ENCODE data around the gene DCBLD1.

Gene DCBLD1

GRCh38 chr6:117547688-117548621 is 65.5 kb downstream of the DCBLD1 start:
- Histone ChIP-seq H3K27ac (ENCODE audit: low read depth, low read length) (no peak overlapping the region), H3K36me3 (ENCODE audit: control insufficient read depth, insufficient read depth, low read length) (0 out of 2 replicates have a peak, but pooled peaks cover 4% of the 10 kb centered on the region), H3K4me1 (ENCODE audit: control insufficient read depth, insufficient read depth, low read length) (peaks cover 24% of the 10 kb centered on the region), H3K9ac (ENCODE audit: low read depth, low read length) (no peak overlapping the region), H3K4me3 (ENCODE audit: low read depth, low read length) (no peak overlapping the region), H3K27me3 (ENCODE audit: control insufficient read depth, insufficient read depth, low read length) (no peaks in the 10 kb centered on the region), H3K9me3 (ENCODE audit: control insufficient read depth, insufficient read depth, low read length) (no peaks in the 10 kb centered on the region)

DNA sequence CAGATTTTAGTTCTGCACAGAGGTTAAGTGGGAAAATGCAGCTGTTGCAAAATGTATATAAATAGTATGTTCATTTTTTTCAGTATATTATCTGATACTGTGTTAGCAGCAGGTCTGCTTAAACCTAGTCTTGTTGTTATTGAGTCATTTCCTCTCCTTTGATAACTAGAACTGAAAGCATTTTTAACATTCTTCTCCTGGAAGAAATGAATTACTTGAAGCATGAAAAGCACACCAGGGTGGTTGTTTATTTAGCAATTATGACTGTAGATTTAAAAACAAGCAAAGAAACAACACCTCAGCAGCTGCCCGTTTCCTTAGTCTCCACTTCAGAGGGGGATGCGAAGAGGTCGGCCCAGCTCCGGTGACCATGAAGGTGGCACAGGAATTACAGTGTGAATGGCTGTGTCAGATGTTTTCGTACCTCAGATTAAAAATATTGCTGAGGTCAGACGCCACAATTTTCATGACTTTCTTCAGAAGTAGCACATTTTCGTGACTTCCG is 66.4 kb downstream of the DCBLD1 start:
- H3K36me3 ChIP-seq (ENCODE audit: control insufficient read depth, insufficient read depth, low read length), result 0 out of 2 replicates have a peak, but pooled peaks cover 4% of the 10 kb centered on the region
- no peaks in the 10 kb centered on the region for H3K27me3 ChIP-seq (ENCODE audit: control insufficient read depth, insufficient read depth, low read length)
- H3K4me1 ChIP-seq (ENCODE audit: control insufficient read depth, insufficient read depth, low read length), result peaks cover 24% of the 10 kb centered on the region
- peak overlapping the region; percentile 31 for H3K27ac ChIP-seq (ENCODE audit: low read depth, low read length)
- H3K9me3 ChIP-seq (ENCODE audit: control insufficient read depth, insufficient read depth, low read length), result no peaks in the 10 kb centered on the region
- H3K4me3 ChIP-seq (ENCODE audit: low read depth, low read length), result no peak overlapping the region
- no peak overlapping the region for H3K9ac ChIP-seq (ENCODE audit: low read depth, low read length)

DNA sequence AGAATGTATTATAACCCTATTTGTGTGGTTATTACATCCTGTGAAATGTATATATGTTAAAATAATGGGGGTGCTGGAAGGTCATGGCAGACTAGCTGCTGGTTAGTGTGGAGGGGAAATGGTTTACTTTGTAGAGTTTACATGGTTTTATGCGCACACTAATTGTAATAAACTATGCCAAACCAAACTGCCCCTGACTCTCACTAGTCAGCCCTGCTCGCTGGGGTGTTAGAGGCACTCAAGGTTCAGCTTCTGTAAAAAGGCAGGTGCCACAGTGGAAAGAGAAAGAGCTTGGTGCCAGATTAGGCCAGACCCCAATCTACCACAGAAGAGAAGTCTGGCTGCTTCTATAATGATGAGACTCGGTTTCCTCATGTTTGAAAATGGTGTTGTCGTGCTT is 67.1 kb downstream of the DCBLD1 start:
- no peak overlapping the region for H3K9ac ChIP-seq (ENCODE audit: low read depth, low read length)
- no peaks in the 10 kb centered on the region for H3K9me3 ChIP-seq (ENCODE audit: control insufficient read depth, insufficient read depth, low read length)
- no peak overlapping the region for H3K27ac ChIP-seq (ENCODE audit: low read depth, low read length)
- H3K27me3 ChIP-seq (ENCODE audit: control insufficient read depth, insufficient read depth, low read length), result no peaks in the 10 kb centered on the region
- 0 out of 2 replicates have a peak, but pooled peaks cover 4% of the 10 kb centered on the region for H3K36me3 ChIP-seq (ENCODE audit: control insufficient read depth, insufficient read depth, low read length)
- H3K4me1 ChIP-seq (ENCODE audit: control insufficient read depth, insufficient read depth, low read length), result peaks cover 24% of the 10 kb centered on the region
- H3K4me3 ChIP-seq (ENCODE audit: low read depth, low read length), result no peak overlapping the region

DNA sequence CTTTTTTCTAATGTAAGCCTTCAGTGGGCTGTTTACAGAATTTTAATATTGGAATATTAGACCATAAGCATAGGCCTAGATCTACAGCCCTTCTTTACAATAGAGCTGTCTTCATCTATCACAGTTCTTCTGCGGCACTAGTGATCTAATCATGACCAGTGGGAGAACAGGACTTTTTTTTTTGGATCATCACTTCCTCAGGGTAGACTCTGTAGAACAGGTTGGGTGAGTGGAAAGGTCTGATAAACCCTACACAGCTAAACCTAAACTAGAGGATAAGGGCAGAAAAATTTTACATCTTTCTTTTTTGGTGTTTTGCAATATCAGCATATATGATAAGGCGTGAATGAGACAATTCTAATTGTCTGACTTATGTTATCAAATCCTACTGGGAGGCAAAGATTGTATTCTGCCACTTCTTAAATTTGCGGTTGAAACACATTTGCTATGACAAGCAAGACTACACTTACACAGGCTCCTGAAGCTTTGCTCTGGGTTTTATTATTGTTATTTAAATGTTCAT is 67.7 kb downstream of the DCBLD1 start:
- Histone ChIP-seq H3K27me3 (ENCODE audit: control insufficient read depth, insufficient read depth, low read length) (no peaks in the 10 kb centered on the region), H3K4me1 (ENCODE audit: control insufficient read depth, insufficient read depth, low read length) (peaks cover 24% of the 10 kb centered on the region), H3K4me3 (ENCODE audit: low read depth, low read length) (no peak overlapping the region), H3K9me3 (ENCODE audit: control insufficient read depth, insufficient read depth, low read length) (no peaks in the 10 kb centered on the region), H3K9ac (ENCODE audit: low read depth, low read length) (no peak overlapping the region), H3K36me3 (ENCODE audit: control insufficient read depth, insufficient read depth, low read length) (0 out of 2 replicates have a peak, but pooled peaks cover 4% of the 10 kb centered on the region), H3K27ac (ENCODE audit: low read depth, low read length) (no peak overlapping the region)

DNA sequence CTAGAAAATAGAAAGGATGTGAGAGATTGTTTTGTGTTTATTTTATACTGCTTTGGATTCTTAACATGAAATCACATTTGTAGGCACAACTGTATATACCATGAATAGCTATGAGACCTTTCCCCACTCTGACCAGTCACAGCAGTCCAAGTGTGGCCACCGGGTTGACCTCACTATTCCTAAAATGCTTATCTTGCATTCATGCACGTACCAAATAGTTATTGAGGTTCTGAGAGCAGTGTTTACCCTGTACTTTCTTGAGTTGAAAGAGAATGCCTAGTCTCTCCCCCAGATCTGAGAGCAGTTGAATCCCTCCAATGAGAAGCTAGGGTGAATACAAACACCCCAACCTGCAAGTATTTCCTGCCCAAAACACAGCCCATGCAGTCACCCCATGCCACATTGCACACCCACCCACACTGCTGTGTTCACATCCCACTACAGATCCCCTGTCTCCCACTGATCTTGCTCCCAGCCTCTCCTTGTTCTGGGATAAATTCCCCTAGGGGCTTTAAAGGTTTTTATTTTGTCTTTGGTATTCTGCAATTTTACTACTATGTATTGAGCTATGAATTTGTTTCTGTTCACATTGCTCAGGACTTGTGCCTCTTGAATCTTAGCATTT is 68.3 kb downstream of the DCBLD1 start:
- no peak overlapping the region for H3K27ac ChIP-seq (ENCODE audit: low read depth, low read length)
- H3K4me1 ChIP-seq (ENCODE audit: control insufficient read depth, insufficient read depth, low read length), result peaks cover 24% of the 10 kb centered on the region
- H3K36me3 ChIP-seq (ENCODE audit: control insufficient read depth, insufficient read depth, low read length), result no peaks in the 10 kb centered on the region
- H3K4me3 ChIP-seq (ENCODE audit: low read depth, low read length), result no peak overlapping the region
- H3K9ac ChIP-seq (ENCODE audit: low read depth, low read length), result no peak overlapping the region
- H3K27me3 ChIP-seq (ENCODE audit: control insufficient read depth, insufficient read depth, low read length), result no peaks in the 10 kb centered on the region
- H3K9me3 ChIP-seq (ENCODE audit: control insufficient read depth, insufficient read depth, low read length), result no peaks in the 10 kb centered on the region

- no peaks in the 10 kb centered on the region for H3K36me3 ChIP-seq (ENCODE audit: control insufficient read depth, insufficient read depth, low read length)
- H3K27ac ChIP-seq (ENCODE audit: low read depth, low read length), result no peak overlapping the region
- no peaks in the 10 kb centered on the region for H3K9me3 ChIP-seq (ENCODE audit: control insufficient read depth, insufficient read depth, low read length)
- no peak overlapping the region for H3K4me3 ChIP-seq (ENCODE audit: low read depth, low read length)
- H3K4me1 ChIP-seq (ENCODE audit: control insufficient read depth, insufficient read depth, low read length), result peaks cover 24% of the 10 kb centered on the region
- H3K9ac ChIP-seq (ENCODE audit: low read depth, low read length), result no peak overlapping the region
- H3K27me3 ChIP-seq (ENCODE audit: control insufficient read depth, insufficient read depth, low read length), result no peaks in the 10 kb centered on the region
Observed at GRCh38 chr6:117552618-117553017, 70.1 kb downstream of the DCBLD1 start.

DNA sequence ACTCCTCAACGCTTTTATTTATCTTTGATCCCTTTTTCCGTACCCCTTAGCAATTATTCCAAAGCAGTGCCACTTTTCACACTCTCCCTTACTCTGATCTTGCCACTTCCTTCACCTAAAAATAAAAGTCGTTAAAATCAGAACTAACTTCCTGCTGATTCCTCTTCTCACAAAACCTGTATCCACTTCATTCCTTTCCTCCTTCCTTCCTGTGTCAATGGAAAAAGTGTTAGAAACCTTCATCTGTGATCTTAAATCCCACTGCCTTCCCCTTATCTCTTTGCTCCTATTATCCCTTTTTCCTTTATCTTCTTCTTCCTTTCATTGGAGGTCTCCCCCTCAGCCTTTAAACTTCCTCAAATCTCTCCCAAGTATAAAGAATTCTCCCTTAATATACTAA is 70.7 kb downstream of the DCBLD1 start:
- Histone ChIP-seq H3K4me3 (ENCODE audit: low read depth, low read length) (no peak overlapping the region), H3K9ac (ENCODE audit: low read depth, low read length) (no peak overlapping the region), H3K36me3 (ENCODE audit: control insufficient read depth, insufficient read depth, low read length) (no peaks in the 10 kb centered on the region), H3K27me3 (ENCODE audit: control insufficient read depth, insufficient read depth, low read length) (no peaks in the 10 kb centered on the region), H3K27ac (ENCODE audit: low read depth, low read length) (no peak overlapping the region), H3K9me3 (ENCODE audit: control insufficient read depth, insufficient read depth, low read length) (no peaks in the 10 kb centered on the region), H3K4me1 (ENCODE audit: control insufficient read depth, insufficient read depth, low read length) (peaks cover 24% of the 10 kb centered on the region)

GRCh38 chr6:117555262-117555849 is 72.9 kb downstream of the DCBLD1 start:
- H3K4me1 ChIP-seq (ENCODE audit: control insufficient read depth, insufficient read depth, low read length), result peaks cover 5% of the 10 kb centered on the region; the same call in 1 of the 2 replicates
- H3K4me3 ChIP-seq (ENCODE audit: low read depth, low read length), result no peak overlapping the region
- H3K27ac ChIP-seq (ENCODE audit: low read depth, low read length), result no peak overlapping the region
- no peaks in the 10 kb centered on the region for H3K36me3 ChIP-seq (ENCODE audit: control insufficient read depth, insufficient read depth, low read length)
- H3K27me3 ChIP-seq (ENCODE audit: control insufficient read depth, insufficient read depth, low read length), result no peaks in the 10 kb centered on the region
- H3K9ac ChIP-seq (ENCODE audit: low read depth, low read length), result no peak overlapping the region
- H3K9me3 ChIP-seq (ENCODE audit: control insufficient read depth, insufficient read depth, low read length), result no peaks in the 10 kb centered on the region

GRCh38 chr6:117555882-117556498 is 73.5 kb downstream of the DCBLD1 start:
- H3K4me3 ChIP-seq (ENCODE audit: low read depth, low read length), result no peak overlapping the region
- H3K27me3 ChIP-seq (ENCODE audit: control insufficient read depth, insufficient read depth, low read length), result no peaks in the 10 kb centered on the region
- H3K4me1 ChIP-seq (ENCODE audit: control insufficient read depth, insufficient read depth, low read length), result no peaks in the 10 kb centered on the region; the same call in 1 of the 2 replicates
- H3K9ac ChIP-seq (ENCODE audit: low read depth, low read length), result no peak overlapping the region
- H3K9me3 ChIP-seq (ENCODE audit: control insufficient read depth, insufficient read depth, low read length), result no peaks in the 10 kb centered on the region
- H3K27ac ChIP-seq (ENCODE audit: low read depth, low read length), result no peak overlapping the region
- H3K36me3 ChIP-seq (ENCODE audit: control insufficient read depth, insufficient read depth, low read length), result no peaks in the 10 kb centered on the region

DNA sequence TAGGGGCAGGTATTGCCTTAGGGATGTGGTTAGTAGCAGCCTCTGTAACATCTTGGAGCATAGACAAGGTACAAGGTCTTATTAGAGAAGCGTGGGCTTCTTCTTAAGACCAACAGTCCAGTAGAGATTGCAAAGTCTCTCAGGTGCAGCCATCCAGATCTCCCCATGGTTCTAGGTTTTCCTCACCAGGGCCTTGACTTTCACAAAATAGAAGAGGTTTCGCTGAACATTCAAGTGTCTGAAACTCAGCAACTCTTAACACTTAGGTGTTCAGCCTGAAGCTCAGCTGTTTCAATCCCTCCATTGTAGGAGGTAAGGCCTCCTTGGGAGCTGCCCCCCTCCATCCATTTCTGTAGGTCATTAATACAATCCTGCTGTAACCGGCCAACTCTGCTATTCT is 75.5 kb downstream of the DCBLD1 start:
- no peaks in the 10 kb centered on the region; the same call in 1 of the 2 replicates for H3K4me1 ChIP-seq (ENCODE audit: control insufficient read depth, insufficient read depth, low read length)
- no peaks in the 10 kb centered on the region for H3K27me3 ChIP-seq (ENCODE audit: control insufficient read depth, insufficient read depth, low read length)
- H3K36me3 ChIP-seq (ENCODE audit: control insufficient read depth, insufficient read depth, low read length), result peaks cover 13% of the 10 kb centered on the region
- no peak overlapping the region for H3K4me3 ChIP-seq (ENCODE audit: low read depth, low read length)
- no peak overlapping the region for H3K9ac ChIP-seq (ENCODE audit: low read depth, low read length)
- no peaks in the 10 kb centered on the region for H3K9me3 ChIP-seq (ENCODE audit: control insufficient read depth, insufficient read depth, low read length)
- H3K27ac ChIP-seq (ENCODE audit: low read depth, low read length), result no peak overlapping the region
